ENCODE results near the gene NID2. TPM values are rescaled to one million over a fixed set of nuclear protein-coding genes. Genes with fewer than 3 reads are reported as not detected.
A peak's percentile ranks its signal among the peaks of the same experiment; 100 is the strongest.

Gene NID2, protein sequence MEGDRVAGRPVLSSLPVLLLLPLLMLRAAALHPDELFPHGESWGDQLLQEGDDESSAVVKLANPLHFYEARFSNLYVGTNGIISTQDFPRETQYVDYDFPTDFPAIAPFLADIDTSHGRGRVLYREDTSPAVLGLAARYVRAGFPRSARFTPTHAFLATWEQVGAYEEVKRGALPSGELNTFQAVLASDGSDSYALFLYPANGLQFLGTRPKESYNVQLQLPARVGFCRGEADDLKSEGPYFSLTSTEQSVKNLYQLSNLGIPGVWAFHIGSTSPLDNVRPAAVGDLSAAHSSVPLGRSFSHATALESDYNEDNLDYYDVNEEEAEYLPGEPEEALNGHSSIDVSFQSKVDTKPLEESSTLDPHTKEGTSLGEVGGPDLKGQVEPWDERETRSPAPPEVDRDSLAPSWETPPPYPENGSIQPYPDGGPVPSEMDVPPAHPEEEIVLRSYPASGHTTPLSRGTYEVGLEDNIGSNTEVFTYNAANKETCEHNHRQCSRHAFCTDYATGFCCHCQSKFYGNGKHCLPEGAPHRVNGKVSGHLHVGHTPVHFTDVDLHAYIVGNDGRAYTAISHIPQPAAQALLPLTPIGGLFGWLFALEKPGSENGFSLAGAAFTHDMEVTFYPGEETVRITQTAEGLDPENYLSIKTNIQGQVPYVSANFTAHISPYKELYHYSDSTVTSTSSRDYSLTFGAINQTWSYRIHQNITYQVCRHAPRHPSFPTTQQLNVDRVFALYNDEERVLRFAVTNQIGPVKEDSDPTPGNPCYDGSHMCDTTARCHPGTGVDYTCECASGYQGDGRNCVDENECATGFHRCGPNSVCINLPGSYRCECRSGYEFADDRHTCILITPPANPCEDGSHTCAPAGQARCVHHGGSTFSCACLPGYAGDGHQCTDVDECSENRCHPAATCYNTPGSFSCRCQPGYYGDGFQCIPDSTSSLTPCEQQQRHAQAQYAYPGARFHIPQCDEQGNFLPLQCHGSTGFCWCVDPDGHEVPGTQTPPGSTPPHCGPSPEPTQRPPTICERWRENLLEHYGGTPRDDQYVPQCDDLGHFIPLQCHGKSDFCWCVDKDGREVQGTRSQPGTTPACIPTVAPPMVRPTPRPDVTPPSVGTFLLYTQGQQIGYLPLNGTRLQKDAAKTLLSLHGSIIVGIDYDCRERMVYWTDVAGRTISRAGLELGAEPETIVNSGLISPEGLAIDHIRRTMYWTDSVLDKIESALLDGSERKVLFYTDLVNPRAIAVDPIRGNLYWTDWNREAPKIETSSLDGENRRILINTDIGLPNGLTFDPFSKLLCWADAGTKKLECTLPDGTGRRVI (N-terminal part only)
- 20.9 and 22.2 TPM in 2 replicates for total RNA-seq (2014; rRNA removed; shearing (Covaris generic))

DNA sequence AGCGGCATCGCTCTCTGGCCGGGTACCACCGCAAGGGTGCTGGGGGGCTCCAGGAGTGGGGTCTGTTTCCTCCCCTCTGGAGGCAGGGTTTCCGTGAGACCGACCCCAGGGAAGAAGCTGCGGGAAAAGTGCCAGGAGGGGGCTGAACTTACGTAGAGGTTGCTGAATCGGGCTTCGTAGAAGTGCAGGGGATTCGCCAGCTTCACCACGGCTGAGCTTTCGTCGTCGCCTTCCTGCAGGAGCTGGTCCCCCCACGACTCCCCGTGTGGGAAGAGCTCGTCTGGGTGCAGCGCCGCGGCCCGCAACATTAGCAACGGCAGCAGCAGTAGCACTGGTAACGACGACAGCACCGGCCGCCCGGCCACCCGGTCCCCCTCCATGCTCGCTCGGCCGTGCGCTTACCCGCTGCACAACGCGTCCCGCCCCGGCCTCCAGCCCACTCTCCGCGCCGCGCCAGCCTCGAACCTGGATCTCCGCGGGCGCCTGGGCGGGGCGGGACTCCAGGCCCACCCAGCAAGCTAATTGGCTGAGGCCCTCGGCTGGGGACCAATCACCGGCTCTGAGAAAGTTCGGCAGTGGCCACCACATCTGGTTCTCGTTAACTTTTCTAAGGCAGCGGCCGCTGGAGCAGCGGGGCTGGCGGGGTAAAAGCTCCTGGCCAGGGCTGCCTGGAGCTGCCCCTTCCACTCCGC lies at the start of gene NID2:
TSS of gene NID2 (minus strand) at position 445 of the 692 bp plus-strand sequence. CDS start at position 380, 65 bp downstream.
- peak; percentile 88 for DNase-seq (ENCODE audit: low spot score)

DNA sequence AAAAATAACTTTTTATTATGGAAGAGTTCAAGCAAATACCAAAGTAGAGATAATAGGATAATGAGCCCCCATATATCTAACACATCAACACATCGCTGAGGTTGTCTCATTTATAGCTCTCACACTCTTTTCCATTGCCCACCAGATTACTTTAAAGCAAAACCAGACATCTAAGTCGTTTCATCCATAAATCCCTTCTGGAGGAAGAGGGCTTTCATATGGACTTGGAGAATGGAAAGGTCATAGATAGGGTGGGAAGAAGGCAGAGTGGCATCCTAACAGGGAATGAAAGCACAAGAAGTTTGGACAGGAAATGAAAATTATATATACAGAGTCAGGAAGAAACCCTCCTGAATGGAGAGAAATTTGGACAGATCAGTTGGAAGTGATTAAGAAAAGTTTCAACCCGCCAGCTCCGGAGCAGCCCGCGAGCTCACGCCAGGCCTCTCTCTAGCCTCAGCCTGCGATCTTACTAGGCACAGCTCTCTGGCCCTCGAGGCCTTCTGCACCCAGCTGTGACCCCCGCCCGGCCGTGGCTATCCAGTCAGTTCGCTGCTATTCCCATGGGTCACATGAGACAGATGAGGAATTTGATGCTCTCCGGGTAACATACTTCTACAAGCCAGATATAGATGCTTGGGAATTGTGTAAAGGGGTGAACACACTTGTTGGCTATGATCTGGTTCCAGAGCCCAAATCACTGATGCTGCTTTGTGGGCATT lies 48.4 kb upstream of the NID2 start:
- no peak for DNase-seq (ENCODE audit: low spot score)

DNA sequence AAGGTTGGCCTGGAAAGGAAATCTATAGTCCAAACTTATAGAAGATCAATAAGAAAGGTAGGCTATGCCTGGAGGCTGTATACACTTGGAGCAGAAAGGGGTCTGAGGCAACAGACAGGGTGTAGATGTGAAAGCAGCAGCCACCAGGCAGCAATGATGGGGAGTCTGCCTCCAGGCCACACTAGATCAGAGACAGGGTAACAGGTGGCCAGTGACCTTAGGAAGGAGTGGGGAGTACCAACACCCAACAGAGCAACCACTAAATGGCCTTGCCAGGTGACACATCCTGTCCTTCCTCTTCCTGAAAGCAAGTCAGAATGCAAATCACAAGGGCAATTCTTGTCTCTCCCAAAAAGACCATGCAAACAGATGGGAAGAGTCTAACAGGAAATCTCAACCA lies 46.4 kb upstream of the NID2 start:
- DNase-seq (ENCODE audit: low spot score): no peak

DNA sequence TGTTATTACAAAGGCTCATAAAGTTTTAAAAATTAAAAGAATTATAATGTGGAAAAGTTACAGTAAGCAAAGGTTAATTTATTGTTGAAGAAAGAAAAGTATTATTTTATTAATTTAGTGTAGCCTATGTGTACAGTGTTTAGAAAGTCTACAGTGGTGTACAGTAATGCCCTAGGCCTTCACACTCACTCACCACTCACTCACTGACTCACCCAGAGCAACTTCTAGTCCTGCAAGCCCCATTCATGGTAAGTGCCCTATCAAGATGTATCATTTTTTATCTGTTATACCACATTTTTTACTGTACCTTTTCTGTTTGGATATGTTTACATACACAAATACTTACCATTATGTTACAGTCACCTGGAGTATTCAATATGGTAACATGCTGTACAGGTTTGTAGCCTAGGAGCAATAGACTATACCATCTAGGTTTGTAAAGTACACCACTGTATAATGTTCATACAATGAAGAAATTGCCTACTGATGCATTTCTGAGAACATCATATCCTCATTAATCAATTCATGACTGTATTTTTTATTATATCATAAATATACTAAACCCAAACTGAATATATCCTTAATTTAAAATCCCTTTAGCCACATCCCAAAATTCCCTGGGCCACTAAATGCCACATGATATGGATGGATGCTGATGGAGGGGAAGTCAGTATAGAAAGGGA lies 43.6 kb upstream of the NID2 start:
- no peak for DNase-seq (ENCODE audit: low spot score)

DNA sequence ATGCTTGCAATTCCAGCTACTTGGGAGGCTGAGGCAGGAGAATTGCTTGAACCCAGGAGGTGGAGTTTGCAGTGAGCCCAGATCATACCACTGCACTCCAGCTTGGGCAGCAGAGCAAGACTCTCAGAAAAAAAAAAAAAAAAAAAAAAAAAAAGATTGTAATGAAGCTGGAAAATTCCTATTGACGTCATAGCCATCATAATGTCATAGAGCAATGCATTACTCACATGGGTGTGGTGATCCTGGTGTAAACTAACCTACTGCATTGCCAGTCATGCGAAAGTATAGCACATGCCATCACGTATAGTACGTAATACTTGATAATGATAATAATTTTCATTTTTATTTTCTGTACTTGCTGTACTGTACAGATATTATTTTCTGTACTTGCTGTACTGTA lies 42.7 kb upstream of the NID2 start:
- DNase-seq (ENCODE audit: low spot score): peak; percentile 38

DNA sequence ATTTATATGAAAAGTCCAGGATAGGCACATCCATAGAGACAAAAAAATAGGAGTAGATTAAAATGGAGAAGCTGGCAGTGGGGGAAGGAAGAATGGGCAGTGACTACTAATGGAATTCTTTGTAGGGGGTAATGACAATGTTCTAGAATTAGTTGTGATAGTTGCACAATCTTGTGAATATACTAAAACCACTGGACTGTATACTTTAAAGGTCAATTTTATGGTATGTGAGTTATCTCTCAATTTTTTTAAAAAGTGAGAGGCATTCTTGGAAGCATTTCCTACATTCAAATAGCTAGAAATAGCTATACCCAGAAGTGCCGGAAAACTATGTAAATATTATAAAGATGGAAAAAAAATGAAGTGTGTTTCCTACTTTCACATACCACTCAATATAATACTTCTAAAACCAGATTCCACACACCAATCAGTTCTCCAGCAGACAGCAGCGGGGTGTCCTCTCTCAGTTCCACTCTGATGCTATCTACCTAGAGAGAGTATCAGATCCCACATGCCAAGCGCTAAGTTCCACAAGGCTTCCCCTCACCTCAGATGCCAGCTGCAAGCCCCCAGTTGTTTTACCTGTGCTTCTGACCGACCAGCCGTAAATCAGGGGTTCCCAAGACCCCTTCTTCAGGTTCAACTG lies 41.7 kb upstream of the NID2 start:
- DNase-seq (ENCODE audit: low spot score): no peak

DNA sequence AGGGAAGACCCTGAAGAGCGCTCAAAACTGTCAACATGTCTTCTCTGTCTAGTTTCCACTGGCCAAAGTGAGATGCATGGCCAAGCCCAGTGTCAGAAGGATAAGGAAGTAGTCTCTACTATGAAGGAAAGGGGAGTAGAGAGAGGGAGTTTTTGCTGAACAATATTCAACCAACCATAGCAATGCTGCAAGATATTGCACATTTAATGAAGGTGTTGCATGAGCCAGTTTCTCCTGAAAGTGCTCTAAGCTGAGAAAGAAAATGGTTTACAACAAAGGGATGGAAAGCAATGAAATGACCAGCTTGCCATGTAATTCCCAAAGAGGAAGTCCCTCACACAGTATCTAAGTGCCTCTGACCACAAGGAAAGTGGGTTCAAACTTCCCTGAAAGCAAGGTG lies 40.0 kb upstream of the NID2 start:
- DNase-seq (ENCODE audit: low spot score): no peak

DNA sequence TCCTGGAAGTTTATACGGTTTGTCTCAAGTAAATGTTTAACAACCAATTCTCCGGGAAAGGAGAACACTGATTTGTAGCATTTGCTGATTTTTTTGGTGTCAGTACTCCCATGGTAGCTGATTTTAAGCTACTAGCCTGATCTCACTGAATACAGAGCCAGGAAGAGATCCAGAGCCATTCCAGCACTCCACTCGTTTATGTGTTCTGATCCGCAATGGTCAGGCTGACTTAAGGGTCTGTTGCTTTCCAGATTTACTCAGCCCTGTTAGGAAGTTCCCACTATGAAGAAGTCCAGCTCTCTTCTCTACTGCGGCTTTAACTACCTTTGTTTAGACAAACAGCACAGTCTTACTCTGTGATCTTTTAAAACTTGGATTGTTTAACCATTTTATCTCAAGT lies 38.0 kb upstream of the NID2 start:
- no peak for DNase-seq (ENCODE audit: low spot score)

DNA sequence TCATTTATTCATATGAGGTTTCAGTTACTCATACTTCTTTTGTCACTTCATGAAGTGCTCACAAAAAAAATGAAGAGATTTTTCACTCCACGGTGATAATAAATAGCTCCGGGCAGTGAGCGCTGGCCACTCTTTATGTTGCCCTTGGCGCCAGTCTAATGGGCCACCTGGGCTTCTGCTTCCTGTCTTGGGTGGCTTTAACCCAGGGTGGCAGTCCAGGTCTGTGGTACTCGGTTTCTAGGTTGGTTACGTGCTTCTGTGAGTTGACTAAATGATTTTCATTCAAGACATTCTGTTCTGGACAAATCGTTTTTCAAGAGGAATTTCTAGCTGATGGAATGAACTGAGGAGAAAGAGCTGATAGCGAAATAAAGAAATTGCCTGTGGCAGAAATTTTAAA lies 34.6 kb upstream of the NID2 start:
- no peak for DNase-seq (ENCODE audit: low spot score)

DNA sequence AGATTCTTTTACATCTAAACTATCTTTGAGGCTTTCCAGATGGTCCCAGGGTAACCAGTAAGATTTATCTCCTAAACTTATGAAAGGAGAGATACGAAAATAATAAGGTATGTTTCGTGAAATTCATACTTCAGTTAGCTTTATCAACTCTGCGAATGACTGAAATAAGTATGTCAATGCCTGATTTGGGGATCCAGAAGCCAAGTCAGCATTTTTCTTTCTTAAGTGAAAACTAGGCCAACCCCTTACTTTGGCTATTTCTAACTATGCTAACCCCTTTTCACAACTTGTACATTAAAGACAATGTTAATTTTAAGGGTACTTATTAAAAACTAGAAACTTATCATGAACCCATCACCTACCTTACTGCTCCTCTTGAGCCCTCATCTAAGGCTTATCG lies 26.9 kb upstream of the NID2 start:
- no peak for DNase-seq (ENCODE audit: low spot score)

DNA sequence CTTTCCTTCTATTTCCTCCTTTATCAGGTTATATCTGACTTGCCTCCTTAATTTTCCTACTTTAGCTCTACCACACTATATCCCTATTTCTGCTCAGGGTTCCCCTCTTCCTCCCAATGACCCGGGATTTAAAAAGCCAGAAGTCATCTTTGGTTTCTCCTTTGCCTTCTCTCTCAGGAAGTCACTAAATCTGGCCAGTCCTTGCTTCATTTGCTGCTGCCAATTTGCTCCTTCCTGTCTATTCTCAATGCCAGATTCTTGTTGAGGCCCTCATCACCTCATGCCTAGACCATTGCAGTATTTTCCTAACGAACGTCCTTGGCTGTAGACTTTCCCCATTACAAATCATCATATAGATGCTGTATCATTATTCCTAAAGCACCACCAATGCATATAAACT lies 26.5 kb upstream of the NID2 start:
- DNase-seq (ENCODE audit: low spot score): no peak

DNA sequence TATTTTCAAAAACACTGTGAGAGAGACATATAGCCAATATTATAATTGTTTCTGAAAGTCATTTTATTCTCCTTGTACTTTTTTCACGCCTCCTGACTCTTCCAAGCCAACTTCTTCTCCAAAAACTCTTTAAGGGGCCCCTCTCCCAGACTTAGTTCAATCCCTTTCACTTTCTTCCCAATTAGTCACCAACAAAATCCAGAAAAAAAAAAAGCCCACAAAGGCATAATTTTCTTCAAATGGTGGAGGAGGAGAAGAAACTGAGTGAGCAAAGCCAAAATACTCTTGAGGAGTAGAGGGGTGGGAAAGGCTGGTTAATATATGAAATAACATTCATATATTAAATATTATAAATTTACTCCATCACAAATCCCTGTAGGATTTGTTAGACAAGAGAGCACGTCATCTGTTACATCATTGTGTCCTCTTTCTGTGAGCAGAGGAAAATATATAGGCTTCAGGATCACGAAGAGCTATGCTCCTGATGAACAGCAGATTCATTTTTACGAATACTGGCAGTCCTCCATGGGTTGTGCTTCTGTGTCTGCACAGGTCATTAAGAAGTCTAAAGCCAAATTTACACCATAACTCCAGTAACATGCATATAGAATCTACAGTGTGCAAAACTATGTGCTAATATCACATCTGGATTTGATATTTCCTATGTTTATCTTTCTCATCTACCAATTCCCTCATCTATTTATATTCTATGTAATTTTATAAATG lies 25.9 kb upstream of the NID2 start:
- DNase-seq (ENCODE audit: low spot score): no peak

DNA sequence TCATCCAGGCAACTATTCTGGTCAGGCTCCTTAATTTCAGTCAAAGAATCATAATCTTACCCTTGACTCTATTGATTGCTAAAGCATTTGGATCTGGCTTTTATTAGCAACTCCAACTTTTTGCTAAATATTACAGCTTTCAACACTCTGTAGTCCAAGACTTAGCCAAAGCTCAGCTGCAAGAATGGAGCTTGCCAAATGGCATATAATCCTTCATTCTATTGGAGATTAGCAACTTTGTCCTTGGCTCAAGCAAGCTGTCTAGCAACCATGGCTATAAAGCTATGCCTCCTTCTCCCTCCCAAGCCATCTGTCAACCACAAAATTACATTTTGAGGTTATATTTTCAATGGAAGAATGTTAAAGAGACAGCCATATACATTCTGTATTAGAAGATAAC lies 23.1 kb upstream of the NID2 start:
- DNase-seq (ENCODE audit: low spot score): no peak

DNA sequence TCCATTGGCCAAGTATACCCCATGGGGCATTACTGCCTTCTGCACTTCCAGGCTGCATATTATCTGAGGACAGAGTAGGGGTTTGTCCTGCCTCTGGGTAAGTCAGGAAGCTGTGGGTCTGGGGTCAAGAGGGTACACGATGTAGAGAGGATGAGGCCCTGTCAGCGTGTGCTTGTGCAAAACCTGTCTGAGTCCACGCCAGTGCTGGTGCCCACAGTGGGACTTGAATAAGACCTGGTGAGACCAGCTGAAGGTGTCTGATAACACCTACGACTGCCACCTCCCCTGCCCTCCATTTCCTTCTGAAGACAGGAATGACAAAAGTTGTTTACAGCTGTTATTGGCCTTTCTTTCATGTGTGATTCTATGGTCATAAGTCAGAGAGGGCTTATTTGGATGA lies 22.1 kb upstream of the NID2 start:
- DNase-seq (ENCODE audit: low spot score): no peak

DNA sequence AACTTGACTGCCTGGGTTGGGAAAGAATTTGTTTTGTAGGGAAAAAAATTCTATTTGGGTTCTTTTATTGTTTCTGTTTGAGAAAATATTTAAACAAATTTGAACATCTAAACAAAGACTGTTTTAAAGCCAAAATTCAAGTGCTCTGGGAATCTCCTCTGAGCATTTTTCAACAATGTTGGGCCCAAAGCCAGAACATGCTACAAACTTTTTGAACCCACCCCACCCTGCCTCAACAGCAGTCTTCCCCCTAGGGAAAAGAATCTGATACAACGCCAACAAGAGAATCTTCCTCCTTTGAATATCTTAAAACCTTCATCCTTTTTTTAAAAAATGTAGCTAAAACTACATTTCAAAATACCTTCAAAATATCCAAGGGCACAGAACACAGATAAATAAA lies 20.4 kb upstream of the NID2 start:
- DNase-seq (ENCODE audit: low spot score): no peak

DNA sequence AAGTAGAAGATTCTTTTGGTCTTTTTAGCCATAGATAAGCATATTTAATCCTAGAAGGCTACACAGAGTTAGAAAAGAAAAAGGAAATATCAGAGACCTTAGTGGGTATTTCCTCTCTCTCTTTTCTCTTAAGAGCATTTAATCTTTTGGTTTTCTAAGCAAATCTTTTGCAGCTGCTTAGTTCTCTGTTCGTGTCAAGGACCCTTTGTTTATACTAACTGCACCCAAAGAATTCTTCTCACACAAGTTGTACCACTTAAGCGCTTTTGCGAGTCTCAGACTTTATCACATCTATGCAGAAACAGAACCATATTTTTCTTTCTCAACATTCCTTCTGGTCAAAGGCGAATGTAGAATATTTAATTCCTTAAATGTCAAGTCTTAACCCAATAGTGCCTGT lies 17.9 kb upstream of the NID2 start:
- DNase-seq (ENCODE audit: low spot score): no peak

DNA sequence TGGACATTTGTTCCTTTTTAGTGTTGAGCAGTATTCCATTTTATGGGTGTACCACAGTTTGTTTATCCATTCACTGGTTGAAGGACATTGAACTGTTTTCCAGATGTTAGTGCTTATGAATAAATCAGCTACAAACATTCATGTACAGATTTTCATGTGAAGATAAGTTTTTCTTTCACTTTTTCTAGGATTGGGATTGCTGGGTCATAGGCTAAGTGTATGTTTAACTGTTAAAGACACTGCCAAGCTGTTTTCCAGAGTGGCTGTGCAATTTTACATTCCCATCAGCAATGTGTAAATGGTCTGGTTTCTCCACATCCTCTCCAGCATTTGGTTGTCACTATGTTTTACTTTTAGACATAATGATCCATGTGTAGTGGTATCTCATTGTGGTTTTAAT lies 14.0 kb upstream of the NID2 start:
- DNase-seq (ENCODE audit: low spot score): no peak

DNA sequence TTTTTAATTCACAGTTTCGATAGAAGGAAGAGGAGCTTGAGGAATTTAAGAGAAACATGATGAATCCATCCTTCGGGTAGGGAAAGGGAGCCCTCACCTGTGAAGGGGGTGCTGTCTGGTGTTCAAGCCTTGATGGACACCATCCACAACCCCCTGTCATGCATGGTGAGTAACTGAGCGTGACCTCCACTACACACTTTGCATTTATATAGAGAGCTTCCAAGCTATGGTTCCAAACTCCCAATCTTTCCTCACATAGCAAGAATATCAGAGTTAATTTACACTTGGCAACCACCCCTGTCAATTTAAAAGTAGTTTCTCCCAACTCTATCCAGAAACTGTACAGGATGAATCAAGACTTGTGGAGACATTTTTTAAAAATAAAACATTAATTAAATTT lies 13.1 kb upstream of the NID2 start:
- DNase-seq (ENCODE audit: low spot score): no peak

All from H4 (cell line).